ENCODE data around the gene PSMF1.

GRCh38 chr20:1107176-1107575, 11.2 kb upstream of the PSMF1 start:
- no peak for TF ChIP-seq CTCF (IDR thresholded peaks at IDR 0.05)
- TF ChIP-seq POLR2AphosphoS5 (IDR thresholded peaks at IDR 0.05), result no peak
- no peak for TF ChIP-seq POLR2A (IDR thresholded peaks at IDR 0.05; ENCODE audit: low read depth)
